Inferior parietal cortex (tissue), 1 donor: ENCODE results near the gene ERCC2.

ENCODE experiments used
- DNase-seq: peaks from one replicate; pipeline ENCODE4 v3.0.0-alpha.2; 2016; ENCODE audit errors: extremely low spot score

The ERCC2 gene

DNA sequence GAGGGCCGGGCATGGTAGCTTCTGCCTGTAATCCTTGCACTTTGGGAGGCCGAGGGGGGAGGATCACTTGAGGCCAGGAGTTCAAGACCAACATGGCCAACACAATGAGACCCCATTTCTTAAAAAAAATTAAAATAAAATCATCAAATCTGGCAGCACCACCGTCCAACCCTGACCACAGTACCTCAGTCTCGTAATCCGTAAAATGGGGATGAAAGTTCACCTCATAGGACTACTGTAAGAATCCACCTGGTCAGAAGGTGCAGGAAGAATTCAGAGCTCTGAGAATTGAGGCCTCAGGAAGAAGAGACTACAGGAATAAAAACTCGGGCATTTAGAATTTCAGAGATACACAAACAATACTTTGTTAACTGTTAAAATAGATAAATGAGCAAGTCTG, 31.4 kb upstream of the ERCC2 start:
- no peak for DNase-seq

GRCh38 chr19:45400192-45400591, 29.8 kb upstream of the ERCC2 start:
- DNase-seq = no peak

DNA sequence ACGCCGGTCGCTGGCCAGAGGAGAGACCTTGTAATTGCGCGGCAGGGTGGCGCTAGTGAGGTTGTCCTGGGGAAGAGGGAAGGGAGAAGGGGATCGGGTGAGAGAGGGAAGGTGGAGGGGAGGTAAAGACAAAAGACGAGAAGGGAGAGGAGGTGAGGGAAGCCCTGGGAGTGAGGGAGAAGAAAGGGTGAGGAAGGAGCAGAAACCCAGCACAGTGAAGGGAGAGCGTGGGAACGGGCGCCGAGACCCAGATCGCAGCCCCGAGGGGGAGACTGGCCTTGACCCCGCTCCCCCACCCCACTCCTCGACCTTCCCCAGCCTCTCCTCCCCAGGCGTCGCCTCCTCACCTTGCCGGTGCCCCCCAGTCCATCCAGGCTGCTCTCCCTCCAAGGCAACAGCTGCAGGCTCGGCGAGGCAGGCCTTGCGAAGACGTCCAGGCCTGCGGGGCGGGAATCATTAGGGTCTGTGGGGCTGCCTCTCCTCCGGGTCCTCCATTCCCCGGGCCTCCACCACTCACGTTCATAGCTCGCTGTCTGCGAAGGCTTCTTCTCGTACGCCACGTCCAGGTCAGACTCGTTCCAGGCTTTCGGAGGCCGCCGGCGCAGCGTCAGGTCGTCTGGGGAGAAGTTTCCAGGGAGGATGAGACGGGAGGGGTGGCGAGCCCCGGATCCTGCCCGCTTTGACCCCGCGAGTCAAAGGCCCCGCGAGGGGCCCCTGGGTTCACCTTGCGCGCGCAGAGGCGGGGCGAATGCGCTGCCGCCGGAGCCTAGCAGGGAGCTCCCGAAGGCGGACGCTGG, 25.6 kb upstream of the ERCC2 start:
- DNase-seq = no peak

GRCh38 chr19:45391871-45392665, 21.7 kb upstream of the ERCC2 start:
- no peak for DNase-seq

- DNase-seq = no peak
Observed at GRCh38 chr19:45391346-45391745, 21.0 kb upstream of the ERCC2 start.

GRCh38 chr19:45385392-45386221, 15.2 kb upstream of the ERCC2 start:
- DNase-seq = no peak

DNA sequence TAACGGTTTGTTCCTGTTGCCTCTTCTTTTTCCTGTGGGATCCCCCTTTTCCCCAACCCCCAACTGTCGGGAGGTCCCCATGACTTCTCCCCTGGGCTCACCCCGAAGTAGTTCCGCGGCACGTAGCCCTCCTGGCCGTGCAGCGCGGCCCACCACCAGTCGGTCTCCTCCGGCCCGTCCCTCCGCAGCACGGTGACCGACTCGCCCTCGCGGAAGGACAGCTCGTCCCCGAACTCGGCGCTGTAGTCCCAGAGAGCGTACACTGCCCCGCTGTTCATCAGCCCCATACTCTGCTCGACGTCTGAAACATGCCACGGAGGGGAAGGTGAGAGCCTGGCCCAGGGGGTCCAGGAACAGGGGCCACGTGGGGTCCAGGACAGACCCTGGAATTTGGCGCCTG, 12.1 kb upstream of the ERCC2 start:
- no peak for DNase-seq

- DNase-seq = no peak
Observed at GRCh38 chr19:45380107-45380506, 9.7 kb upstream of the ERCC2 start.

DNA sequence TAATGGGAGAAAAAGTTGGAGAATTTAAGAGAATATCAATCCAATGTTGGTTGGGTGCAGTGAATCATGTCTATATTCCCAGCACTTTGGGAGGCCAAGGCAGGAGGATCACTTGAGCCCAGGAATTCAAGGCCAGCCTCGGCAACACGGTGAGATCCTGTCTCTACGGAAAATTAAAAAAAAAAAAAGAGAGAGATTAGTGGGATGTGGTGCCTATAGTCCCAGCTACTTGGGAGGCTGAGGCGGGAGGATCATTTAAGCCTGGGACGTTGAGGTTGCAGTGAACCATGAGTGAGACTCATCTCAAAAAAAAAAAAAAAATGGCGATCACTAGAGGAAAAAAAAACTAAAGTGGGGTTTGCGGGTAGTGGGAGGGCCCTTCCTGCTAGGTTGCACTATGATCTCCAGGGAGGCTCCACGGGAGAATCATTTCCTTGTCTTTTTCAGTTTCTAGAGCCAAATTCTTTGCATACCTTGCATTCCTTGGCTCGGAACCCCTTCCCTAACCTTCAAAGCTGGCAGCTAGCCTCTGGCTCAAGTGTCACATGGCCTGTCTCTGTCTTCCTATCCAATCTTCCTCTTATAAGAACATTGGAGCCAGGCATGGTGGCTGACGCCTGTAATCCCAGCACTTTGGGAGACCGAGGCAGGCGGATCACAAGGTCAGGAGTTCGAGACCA, 5.8 kb upstream of the ERCC2 start:
- DNase-seq = no peak

GRCh38 chr19:45368737-45369340, 1.5 kb downstream of the ERCC2 start:
- no peak for DNase-seq

DNA sequence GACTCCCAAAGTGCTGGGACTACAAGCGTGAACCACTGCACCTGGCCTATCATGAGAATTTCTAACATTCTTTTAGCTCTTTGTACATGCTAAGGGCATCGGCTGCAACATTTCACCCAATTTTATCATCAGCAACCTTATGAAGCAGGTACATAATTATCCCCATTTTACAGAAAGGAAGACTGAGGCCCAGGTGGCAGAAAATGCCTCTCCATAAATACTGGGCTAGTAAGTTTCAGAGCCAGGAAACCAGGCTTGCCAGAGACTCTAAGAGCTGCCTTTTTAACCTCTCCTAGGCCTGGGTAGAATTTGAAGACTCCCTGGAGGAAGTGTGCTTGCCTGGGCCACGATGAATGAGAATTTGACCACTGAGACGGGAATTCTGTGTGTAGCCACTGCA, 2.2 kb downstream of the ERCC2 start:
- no peak for DNase-seq

- no peak for DNase-seq
Observed at GRCh38 chr19:45364696-45365095, 5.7 kb downstream of the ERCC2 start.

- DNase-seq = no peak
Observed at GRCh38 chr19:45363861-45364459, 6.4 kb downstream of the ERCC2 start.

GRCh38 chr19:45362291-45362690, 8.1 kb downstream of the ERCC2 start:
- DNase-seq = no peak

DNA sequence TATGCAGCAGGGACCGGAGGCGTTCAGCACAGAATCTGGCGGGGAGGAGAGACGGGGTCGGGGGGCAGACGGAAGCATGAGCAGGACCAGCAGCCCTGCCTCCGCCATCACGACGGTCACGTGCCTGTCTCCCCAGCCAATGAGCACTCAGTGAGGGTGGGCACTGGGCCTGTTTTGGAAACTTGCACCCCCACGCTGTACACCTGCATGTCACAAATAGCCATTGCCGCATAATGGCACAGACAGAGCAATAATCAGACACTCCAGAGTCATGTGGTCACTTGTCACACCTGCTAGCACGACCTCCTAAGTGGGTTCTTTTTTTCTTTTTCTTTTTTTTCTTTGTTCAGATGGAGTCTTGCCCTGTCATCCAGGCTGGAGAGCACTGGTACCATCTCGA, 8.8 kb downstream of the ERCC2 start:
- no peak for DNase-seq

GRCh38 chr19:45358213-45358792, 12.1 kb downstream of the ERCC2 start:
- no peak for DNase-seq

DNA sequence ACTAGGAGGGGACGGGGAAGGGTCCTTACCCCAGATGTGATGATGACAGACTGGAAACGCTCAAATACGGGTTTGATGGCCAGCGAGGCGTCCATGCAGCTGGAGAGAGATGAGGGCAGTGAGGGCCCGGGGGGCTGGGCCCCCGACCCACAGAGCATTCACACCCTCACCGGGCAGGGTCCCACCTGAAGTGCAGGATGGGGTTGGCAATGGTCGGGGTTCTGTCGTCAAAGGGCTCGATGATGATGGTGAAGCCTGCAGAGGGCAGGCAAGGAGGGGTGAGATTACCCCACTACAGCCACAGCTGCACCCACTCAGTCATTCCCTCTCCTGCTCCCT, 13.0 kb downstream of the ERCC2 start:
- no peak for DNase-seq

- no peak for DNase-seq
Observed at GRCh38 chr19:45356760-45357444, 13.5 kb downstream of the ERCC2 start.

DNA sequence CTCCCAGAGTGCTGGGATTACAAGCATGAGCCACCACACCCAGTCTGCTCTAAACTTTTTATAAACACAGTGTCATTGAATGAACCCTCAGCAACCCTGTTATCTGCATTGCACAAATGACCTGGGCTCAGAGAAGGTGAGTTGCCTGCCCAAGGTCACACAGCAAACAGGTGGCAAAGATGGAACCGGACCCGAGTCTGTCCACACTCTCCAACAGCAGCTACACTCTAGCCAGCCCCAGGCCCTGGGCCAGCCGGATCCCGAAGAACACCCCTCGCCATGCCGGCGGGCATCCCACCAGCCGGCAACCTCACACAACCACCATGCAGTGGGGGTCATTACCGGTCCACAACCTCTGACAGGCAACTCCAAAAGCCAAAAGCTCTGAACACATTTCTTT, 14.5 kb downstream of the ERCC2 start:
- DNase-seq = no peak

GRCh38 chr19:45355402-45355801, 15.0 kb downstream of the ERCC2 start:
- DNase-seq = no peak
